HepG2 (cell line): ENCODE results near the gene SETD7. TPM values are rescaled to one million over a fixed set of nuclear protein-coding genes. Genes with fewer than 3 reads are reported as not detected.

Experiments used
- ATAC-seq: fragments of 200-7000 bp; cut with Tn5 transposase; 3 replicates; pipeline ENCODE4 v1.9.1; 2020; ENCODE audit warnings: mild to moderate bottlenecking, moderate library complexity
- BruUV-seq: library from RNA; stranded (reverse); fragments of 400-500 nt; replicated peaks from 2 replicates; lab custom pipeline; 2021; lab: Mats Ljungman, UMichigan
- CTCF ChIA-PET: fragments of 300-600 bp; formaldehyde crosslinking; extraction: SDS; loops from one replicate; lab custom pipeline; 2021; ENCODE audit warnings: low total read pairs, inconsistent platforms, low intra/inter-chr PET ratio; lab: Yijun Ruan, JAX
- POLR2A ChIA-PET: fragments of 350-600 bp; sonication (Branson Sonifier 250); formaldehyde crosslinking; loops from one replicate; lab custom pipeline; 2020; ENCODE audit warnings: antibody characterized with exemption, inconsistent platforms; lab: Yijun Ruan, JAX
- DNase-seq: peaks from one replicate; pipeline ENCODE4 v3.0.0-alpha.2; 2015; ENCODE audit warnings: low spot score
- FAIRE-seq: peaks from 3 replicates; lab custom pipeline; 2011; peaks lifted over from hg19 to GRCh38; lab: Jason Lieb, UNC
- H2AFZ ChIP-seq: one replicate; pipeline ENCODE4 v1.6.1; 2011; ENCODE audit warnings: low read length, inconsistent platforms
- H3K27ac ChIP-seq: fragments of 300-600 bp; 3 replicates; pipeline ENCODE4 v1.8.0; 2011; ENCODE audit warnings: mixed run types, mild to moderate bottlenecking, mixed read lengths, low read length, inconsistent platforms; ENCODE audit not compliant: insufficient read depth; ENCODE audit errors: extremely low read length
- H3K27me3 ChIP-seq, 2 experiments: fragments of 200-600 bp in 1 of 2; 2 replicates in 1 of 2; 3 replicates in 1 of 2; pipeline versions ENCODE4 v1.6.0 to v1.8.0; 2011; ENCODE audit warnings: low read length in 2 of 2, mild to moderate bottlenecking in 2 of 2, moderate library complexity in 2 of 2, inconsistent platforms in 1 of 2; ENCODE audit not compliant: insufficient read depth in 2 of 2, control insufficient read depth in 1 of 2
- H3K36me3 ChIP-seq, 2 experiments: fragments of 200-600 bp in 1 of 2; replicated peaks in 1 of 2; 2 replicates in 1 of 2; 3 replicates in 1 of 2; pipeline versions ENCODE4 v1.5.1 to v1.8.0; 2011; ENCODE audit warnings: low read length in 2 of 2, inconsistent platforms in 1 of 2; ENCODE audit not compliant: insufficient read depth in 2 of 2, control insufficient read depth in 1 of 2
- H3K4me1 ChIP-seq: 2 replicates; pipeline ENCODE4 v1.5.1; 2012; ENCODE audit warnings: low read length, inconsistent platforms; ENCODE audit not compliant: insufficient read depth
- H3K4me2 ChIP-seq: 2 replicates; pipeline ENCODE4 v1.6.0; 2011; ENCODE audit warnings: low read depth, low read length, inconsistent platforms
- H3K4me3 ChIP-seq, 3 experiments: fragments of 200-600 bp in 1 of 3; sonication (generic), shearing (Covaris generic) in 1 of 3; replicated peaks in 1 of 3; 2 replicates each; pipeline ENCODE4 v1.5.1; 2011 to 2016; ENCODE audit warnings: low read length in 3 of 3, inconsistent platforms in 2 of 3, low read depth in 2 of 3, mild to moderate bottlenecking in 2 of 3, control low read depth in 1 of 3, mixed read lengths in 1 of 3; ENCODE audit not compliant: insufficient read depth in 1 of 3
- H3K79me2 ChIP-seq: one replicate; pipeline ENCODE4 v1.6.1; 2011; ENCODE audit warnings: low read length, inconsistent platforms; ENCODE audit not compliant: insufficient read depth
- H3K9ac ChIP-seq: 2 replicates; pipeline ENCODE4 v1.6.0; 2011; ENCODE audit warnings: mild to moderate bottlenecking, low read depth, low read length, inconsistent platforms; ENCODE audit not compliant: insufficient read depth
- H3K9me3 ChIP-seq: 2 replicates; pipeline ENCODE4 v1.5.1; 2012; ENCODE audit warnings: mild to moderate bottlenecking, low read length
- H4K20me1 ChIP-seq: 2 replicates; pipeline ENCODE4 v1.6.0; 2011; ENCODE audit warnings: inconsistent platforms, mild to moderate bottlenecking, low read length, moderate library complexity; ENCODE audit not compliant: insufficient read depth
- ARHGAP35 ChIP-seq: sonication (generic); formaldehyde crosslinking; IDR thresholded peaks from 2 replicates; pipeline ENCODE4 v1.9.0; 2022; ENCODE audit warnings: mild to moderate bottlenecking, inconsistent platforms, moderate library complexity, missing genetic modification reagents, borderline replicate concordance
- EZH2 ChIP-seq: conservative IDR thresholded peaks from 2 replicates; pipeline ENCODE4 v1.6.1; 2012; ENCODE audit warnings: mild to moderate bottlenecking, low read depth, low read length, moderate library complexity
- SAP130 ChIP-seq: IDR thresholded peaks from 2 replicates; pipeline ENCODE4 v1.6.1; 2016; ENCODE audit warnings: low read depth
- SCMH1 ChIP-seq: sonication (generic); formaldehyde crosslinking; IDR thresholded peaks from 2 replicates; pipeline ENCODE4 v1.9.0; 2021; ENCODE audit warnings: missing genetic modification reagents, mild to moderate bottlenecking, borderline replicate concordance
- ZNF224 ChIP-seq: sonication (generic); formaldehyde crosslinking; IDR thresholded peaks from 2 replicates; pipeline ENCODE4 v1.5.0; 2020; ENCODE audit warnings: mild to moderate bottlenecking, missing genetic modification reagents
- ZNF496 ChIP-seq: sonication (generic); formaldehyde crosslinking; IDR thresholded peaks from 2 replicates; pipeline ENCODE4 v1.8.1; 2023; ENCODE audit warnings: mild to moderate bottlenecking, moderate library complexity, missing genetic modification reagents; ENCODE audit not compliant: insufficient replicate concordance
- ZNF549 ChIP-seq: sonication (generic); formaldehyde crosslinking; IDR thresholded peaks from 2 replicates; pipeline ENCODE4 v1.5.0; 2020; ENCODE audit warnings: missing genetic modification reagents
- WGBS: methylation state at CpG from one replicate; pipeline ENCODE4 v1.1.6; 2017; ENCODE audit warnings: low lambda C conversion rate; 5-methylcytosine and 5-hydroxymethylcytosine counted together
- in situ Hi-C: cut with HindIII; loops from 2 replicates; pipeline ENCODE4 v1.10.0; 2017; ENCODE audit warnings: low pct_unique_long_range_greater_than_20kb; ENCODE audit not compliant: extremely low pct_ligation_motif_present
- intact Hi-C: fragments of 100-400 bp; cut with micrococcal nuclease; formaldehyde crosslinking; loops from one replicate; pipeline ENCODE4 v1.10.0; 2022; ENCODE audit not compliant: unreplicated experiment
- polyA plus RNA-seq, 8 experiments: library from polyadenylated mRNA; depleted of rRNA in 3 of 8; stranded (reverse) in 7 of 8; unstranded in 1 of 8; fragments of >200 nt; fragmentation: Illumina TruSeq in 4 of 8; extraction: Trizol in 4 of 8; gene quantifications; 2 replicates each; pipeline versions ENCODE4 v1.2.1 to v1.2.3, GENCODE V29; 2011 to 2016; ENCODE audit warnings: low read depth in 4 of 8, missing spikeins in 1 of 8, mixed read lengths in 1 of 8; ENCODE audit not compliant: insufficient read depth in 1 of 8
- total RNA-seq, 5 experiments: library from RNA; depleted of rRNA; stranded (reverse); fragments of >200 nt; fragmentation: Illumina TruSeq; extraction: Trizol; gene quantifications; 2 replicates each; pipeline ENCODE4 v1.2.3, GENCODE V29; 2016; ENCODE audit warnings: low read depth in 1 of 5
- TF ChIP-seq, protein P1 (sequence below): sonication (generic); formaldehyde crosslinking; IDR thresholded peaks from 2 replicates; pipeline ENCODE4 v1.5.1; 2020; ENCODE audit warnings: mild to moderate bottlenecking, missing genetic modification reagents, borderline replicate concordance
- TF ChIP-seq, protein P2 (sequence below): fragments of 450-650 bp; IDR thresholded peaks from 2 replicates; pipeline ENCODE4 v1.6.1; 2016
- TF ChIP-seq, protein P3 (sequence below): sonication (generic); formaldehyde crosslinking; IDR thresholded peaks from 2 replicates; pipeline ENCODE4 v1.8.1; 2023; ENCODE audit warnings: missing genetic modification reagents, inconsistent platforms, borderline replicate concordance
- TF ChIP-seq, protein P4 (sequence below): sonication (generic); formaldehyde crosslinking; IDR thresholded peaks from 2 replicates; pipeline ENCODE4 v1.4.0; 2020; ENCODE audit warnings: missing genetic modification reagents, low read depth, mild to moderate bottlenecking, borderline replicate concordance
- TF ChIP-seq, protein P5 (sequence below): sonication (generic); formaldehyde crosslinking; IDR thresholded peaks from 2 replicates; pipeline ENCODE4 v1.8.1; 2023; ENCODE audit warnings: mild to moderate bottlenecking, moderate library complexity, missing genetic modification reagents

SETD7 gene
- total and polyA plus RNA-seq, 2 of the 13 experiments (the other 11 are each of a cell fraction or from before 2014, with no cell fraction given): 0.08 to 0.22 TPM

DNA sequence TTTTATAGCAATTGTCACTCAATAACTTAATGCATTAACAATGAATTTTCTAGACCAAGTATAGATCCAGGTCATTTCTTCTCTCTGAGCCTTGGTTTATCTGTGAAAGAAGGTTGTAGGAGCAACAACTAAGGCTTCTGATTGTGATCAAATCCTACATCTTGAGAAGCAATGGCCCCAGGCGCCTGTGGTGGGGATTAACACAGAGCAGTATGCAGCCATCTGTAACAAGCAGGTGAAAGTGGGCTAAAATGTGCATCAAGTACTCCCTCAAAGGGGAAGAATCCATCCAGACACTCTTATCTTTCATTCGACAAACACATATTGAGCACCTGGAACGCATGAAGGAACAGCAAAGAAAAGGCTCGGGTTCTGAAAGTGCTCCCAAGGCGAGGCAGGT lies 19.1 kb upstream of the SETD7 start:
- DNase-seq (no peak), ATAC-seq (no peak), FAIRE-seq (no peak)
- Histone ChIP-seq H3K4me2 (no peak overlapping the region), H2AFZ (no peak overlapping the region), H3K27ac (no peak overlapping the region), H3K79me2 (no peaks in the 10 kb centered on the region), H4K20me1 (no peaks in the 10 kb centered on the region), H3K4me1 (no peaks in the 10 kb centered on the region), H3K27me3 (peaks cover 2 to 13% of the 10 kb centered on the region in 2 experiments; a peak in 1 of 5 replicates), H3K36me3 (no peaks in the 10 kb centered on the region), H3K4me3 (no peak overlapping the region), H3K9ac (no peak overlapping the region), H3K9me3 (no peaks in the 10 kb centered on the region)
- ChIA-PET CTCF (no interaction called here), POLR2A (no interaction called here)
- in situ Hi-C loops (no loop called here), intact Hi-C loops (no loop called here)
- BruUV-seq: no TSS peak
- TF ChIP-seq, protein P1, sequence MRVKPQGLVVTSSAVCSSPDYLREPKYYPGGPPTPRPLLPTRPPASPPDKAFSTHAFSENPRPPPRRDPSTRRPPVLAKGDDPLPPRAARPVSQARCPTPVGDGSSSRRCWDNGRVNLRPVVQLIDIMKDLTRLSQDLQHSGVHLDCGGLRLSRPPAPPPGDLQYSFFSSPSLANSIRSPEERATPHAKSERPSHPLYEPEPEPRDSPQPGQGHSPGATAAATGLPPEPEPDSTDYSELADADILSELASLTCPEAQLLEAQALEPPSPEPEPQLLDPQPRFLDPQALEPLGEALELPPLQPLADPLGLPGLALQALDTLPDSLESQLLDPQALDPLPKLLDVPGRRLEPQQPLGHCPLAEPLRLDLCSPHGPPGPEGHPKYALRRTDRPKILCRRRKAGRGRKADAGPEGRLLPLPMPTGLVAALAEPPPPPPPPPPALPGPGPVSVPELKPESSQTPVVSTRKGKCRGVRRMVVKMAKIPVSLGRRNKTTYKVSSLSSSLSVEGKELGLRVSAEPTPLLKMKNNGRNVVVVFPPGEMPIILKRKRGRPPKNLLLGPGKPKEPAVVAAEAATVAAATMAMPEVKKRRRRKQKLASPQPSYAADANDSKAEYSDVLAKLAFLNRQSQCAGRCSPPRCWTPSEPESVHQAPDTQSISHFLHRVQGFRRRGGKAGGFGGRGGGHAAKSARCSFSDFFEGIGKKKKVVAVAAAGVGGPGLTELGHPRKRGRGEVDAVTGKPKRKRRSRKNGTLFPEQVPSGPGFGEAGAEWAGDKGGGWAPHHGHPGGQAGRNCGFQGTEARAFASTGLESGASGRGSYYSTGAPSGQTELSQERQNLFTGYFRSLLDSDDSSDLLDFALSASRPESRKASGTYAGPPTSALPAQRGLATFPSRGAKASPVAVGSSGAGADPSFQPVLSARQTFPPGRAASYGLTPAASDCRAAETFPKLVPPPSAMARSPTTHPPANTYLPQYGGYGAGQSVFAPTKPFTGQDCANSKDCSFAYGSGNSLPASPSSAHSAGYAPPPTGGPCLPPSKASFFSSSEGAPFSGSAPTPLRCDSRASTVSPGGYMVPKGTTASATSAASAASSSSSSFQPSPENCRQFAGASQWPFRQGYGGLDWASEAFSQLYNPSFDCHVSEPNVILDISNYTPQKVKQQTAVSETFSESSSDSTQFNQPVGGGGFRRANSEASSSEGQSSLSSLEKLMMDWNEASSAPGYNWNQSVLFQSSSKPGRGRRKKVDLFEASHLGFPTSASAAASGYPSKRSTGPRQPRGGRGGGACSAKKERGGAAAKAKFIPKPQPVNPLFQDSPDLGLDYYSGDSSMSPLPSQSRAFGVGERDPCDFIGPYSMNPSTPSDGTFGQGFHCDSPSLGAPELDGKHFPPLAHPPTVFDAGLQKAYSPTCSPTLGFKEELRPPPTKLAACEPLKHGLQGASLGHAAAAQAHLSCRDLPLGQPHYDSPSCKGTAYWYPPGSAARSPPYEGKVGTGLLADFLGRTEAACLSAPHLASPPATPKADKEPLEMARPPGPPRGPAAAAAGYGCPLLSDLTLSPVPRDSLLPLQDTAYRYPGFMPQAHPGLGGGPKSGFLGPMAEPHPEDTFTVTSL (CRISPR knock-in tag): no peak
- no peak for TF ChIP-seq ZNF224 (CRISPR knock-in tag)
- no peak for TF ChIP-seq SAP130 (CRISPR knock-in tag)
- TF ChIP-seq EZH2: no peak
- TF ChIP-seq, protein P2, sequence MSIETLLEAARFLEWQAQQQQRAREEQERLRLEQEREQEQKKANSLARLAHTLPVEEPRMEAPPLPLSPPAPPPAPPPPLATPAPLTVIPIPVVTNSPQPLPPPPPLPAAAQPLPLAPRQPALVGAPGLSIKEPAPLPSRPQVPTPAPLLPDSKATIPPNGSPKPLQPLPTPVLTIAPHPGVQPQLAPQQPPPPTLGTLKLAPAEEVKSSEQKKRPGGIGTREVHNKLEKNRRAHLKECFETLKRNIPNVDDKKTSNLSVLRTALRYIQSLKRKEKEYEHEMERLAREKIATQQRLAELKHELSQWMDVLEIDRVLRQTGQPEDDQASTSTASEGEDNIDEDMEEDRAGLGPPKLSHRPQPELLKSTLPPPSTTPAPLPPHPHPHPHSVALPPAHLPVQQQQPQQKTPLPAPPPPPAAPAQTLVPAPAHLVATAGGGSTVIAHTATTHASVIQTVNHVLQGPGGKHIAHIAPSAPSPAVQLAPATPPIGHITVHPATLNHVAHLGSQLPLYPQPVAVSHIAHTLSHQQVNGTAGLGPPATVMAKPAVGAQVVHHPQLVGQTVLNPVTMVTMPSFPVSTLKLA: no peak
- no peak for TF ChIP-seq ZNF496 (CRISPR knock-in tag)
- no peak for TF ChIP-seq SCMH1 (CRISPR knock-in tag)
- TF ChIP-seq, protein P3, sequence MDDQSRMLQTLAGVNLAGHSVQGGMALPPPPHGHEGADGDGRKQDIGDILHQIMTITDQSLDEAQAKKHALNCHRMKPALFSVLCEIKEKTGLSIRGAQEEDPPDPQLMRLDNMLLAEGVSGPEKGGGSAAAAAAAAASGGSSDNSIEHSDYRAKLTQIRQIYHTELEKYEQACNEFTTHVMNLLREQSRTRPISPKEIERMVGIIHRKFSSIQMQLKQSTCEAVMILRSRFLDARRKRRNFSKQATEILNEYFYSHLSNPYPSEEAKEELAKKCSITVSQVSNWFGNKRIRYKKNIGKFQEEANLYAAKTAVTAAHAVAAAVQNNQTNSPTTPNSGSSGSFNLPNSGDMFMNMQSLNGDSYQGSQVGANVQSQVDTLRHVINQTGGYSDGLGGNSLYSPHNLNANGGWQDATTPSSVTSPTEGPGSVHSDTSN (CRISPR knock-in tag): no peak
- no peak for TF ChIP-seq ARHGAP35 (CRISPR knock-in tag)
- TF ChIP-seq ZNF549 (CRISPR knock-in tag): no peak
- TF ChIP-seq, protein P4, sequence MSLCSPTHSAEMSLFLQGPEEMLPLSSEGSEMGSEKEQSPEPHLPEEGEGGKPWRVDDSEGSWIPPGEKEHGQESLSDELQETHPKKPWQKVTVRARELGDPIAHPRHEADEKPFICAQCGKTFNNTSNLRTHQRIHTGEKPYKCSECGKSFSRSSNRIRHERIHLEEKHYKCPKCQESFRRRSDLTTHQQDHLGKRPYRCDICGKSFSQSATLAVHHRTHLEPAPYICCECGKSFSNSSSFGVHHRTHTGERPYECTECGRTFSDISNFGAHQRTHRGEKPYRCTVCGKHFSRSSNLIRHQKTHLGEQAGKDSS (CRISPR knock-in tag): no peak
- TF ChIP-seq, protein P5, sequence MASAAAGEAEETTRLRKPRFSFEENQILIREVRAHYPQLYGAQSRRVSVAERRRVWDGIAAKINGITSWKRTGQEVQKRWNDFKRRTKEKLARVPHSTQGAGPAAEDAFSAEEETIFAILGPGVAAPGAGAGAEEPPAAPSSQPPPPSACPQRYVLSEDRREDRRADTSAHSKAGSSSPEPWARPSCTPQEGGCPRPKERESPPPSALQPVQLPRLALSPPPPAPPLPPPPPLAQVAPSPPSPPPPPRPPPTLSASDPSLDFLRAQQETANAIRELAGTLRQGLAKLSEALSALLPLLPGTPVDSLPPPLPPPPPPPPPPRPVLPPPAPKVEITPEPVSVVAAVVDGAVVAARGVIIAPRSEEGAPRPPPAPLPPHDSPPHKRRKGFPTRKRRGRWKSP (CRISPR knock-in tag): no peak
- WGBS: 34% methylated on average over 5 of the region's 5 CpGs
